Activated gamma-delta T cell treated with anti-CD3 and anti-CD28 coated beads, Interleukin-2, amount 50 U/mL, for 16 hours (primary cell): ENCODE measurements around the gene METTL17.
"Not testable (repeated sequence)": the region's sequence is repeated elsewhere in the genome, so short reads cannot be mapped to it uniquely, and the experiment has no call there.

Experiments used
- DNase-seq: peaks from one replicate; pipeline ENCODE4 v3.0.0-alpha.2; 2020; ENCODE audit warnings: low read depth

METTL17 gene, protein sequence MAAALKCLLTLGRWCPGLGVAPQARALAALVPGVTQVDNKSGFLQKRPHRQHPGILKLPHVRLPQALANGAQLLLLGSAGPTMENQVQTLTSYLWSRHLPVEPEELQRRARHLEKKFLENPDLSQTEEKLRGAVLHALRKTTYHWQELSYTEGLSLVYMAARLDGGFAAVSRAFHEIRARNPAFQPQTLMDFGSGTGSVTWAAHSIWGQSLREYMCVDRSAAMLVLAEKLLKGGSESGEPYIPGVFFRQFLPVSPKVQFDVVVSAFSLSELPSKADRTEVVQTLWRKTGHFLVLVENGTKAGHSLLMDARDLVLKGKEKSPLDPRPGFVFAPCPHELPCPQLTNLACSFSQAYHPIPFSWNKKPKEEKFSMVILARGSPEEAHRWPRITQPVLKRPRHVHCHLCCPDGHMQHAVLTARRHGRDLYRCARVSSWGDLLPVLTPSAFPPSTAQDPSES

DNA sequence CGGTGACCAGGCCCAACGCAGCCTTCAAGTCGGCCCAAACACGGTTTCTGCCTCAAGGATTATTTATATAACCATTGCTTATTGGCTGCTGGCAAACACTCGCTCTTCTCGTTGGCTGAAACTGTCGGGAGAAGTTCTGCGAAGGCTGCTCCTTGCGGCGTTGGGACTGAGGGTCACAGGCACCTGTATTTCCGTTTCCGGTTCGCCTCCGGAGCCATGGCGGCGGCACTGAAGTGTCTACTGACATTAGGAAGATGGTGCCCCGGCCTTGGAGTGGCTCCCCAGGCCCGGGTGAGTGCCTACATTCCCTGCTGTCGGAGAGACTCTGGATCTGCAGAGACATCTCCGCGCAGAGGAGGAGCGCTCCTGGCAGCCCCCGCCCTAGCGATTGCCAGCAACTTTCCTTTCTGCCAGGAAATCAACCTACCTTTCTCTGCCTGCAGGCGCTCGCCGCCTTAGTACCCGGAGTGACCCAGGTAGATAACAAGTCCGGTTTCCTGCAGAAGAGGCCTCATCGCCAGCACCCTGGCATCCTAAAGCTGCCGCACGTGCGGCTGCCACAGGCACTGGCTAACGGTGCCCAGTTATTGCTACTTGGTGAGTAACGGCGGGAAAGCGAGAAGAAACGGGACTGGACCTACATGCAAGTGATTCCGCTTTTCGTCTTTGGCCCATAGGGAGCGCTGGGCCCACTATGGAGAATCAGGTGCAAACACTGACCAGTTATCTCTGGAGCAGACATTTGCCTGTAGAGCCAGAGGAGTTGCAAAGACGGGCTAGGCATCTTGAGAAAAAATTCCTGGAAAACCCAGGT, at the start of gene METTL17:
TSS of gene METTL17 (plus strand) at position 194 of the 814 bp plus-strand sequence. CDS start at position 217, 23 bp downstream.
- DNase-seq: peak; percentile 78

DNA sequence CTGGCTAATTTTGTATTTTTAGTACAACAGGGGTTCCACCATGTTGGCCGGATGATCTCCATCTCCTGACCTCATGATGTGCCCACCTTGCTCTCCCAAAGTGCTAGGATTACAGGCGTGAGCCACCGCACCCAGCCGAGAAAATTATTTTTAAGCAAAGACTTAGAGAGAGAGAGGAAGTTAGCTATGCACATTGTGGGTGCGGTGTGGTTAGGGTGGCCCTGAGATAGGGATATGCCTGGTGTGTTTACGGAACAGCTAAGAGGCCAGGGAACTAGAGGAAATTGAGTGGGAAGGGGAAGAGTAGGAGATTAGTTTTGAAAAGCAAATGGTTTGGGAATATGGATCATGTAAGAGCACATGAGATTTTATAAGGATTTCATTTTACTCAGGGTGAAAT, 44.6 kb upstream of the METTL17 start:
- DNase-seq: not testable (repeated sequence)

DNA sequence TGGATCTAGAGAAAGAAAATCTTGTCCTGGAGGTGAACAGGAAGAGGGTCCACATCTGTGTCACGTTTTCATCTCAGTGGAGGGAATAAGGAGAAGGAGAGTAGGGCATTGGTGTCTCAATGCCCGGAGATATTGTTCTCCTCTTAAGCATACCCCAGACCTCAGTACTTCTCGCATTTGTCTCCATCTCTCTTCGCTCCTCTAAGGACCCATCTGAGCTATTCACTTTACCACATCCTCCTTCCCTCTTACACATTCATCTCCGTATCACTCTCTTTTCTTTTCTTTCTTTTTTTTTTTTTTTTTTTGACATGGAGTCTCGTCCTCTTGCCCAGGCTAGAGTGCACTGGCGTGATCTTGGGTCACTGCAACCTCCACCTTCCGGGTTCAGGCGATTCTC, 43.1 kb upstream of the METTL17 start:
- DNase-seq: not testable (repeated sequence)

DNA sequence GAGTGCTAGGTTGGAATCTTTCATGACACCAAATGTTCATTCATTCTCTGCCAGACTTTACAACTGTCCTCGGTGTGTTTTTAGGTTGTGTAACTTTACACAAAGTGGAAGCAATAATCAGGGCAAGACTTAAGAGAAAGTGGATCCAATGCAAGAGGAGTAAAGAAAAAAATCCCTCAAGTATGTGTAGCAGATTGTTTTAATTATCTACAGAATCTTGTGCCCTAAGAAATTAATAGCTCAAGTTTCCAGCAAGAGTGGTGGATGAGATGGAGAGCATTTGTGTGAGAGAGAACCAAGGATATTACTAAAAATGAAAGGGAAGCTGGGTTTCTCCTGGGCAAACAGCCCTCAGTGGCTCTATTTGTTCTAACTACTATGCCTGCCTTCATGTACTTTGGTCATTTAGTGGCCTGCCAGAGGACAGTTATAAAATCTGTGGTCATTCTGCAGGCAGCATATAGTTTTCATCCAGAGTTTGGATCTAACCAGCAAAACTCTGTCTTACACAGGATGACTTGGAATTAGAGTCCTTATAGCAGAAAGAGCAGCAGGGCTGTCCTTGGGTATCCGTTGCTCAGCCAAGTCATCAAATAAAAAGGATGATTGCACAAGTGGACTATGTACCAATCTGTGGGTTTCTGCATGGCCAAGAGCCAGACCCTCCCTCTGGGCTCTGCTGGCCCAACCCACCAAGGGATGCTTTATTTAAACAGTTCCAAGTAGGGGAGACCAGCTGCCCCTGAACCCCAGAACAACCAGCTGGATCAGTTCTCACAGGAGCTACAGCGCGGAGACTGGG, 34.8 kb upstream of the METTL17 start, which contains the start of gene RNASE2:
TSS of gene RNASE2 (plus strand) at position 752 of the 802 bp plus-strand sequence. CDS start 285 bp downstream, outside the sequence.
- DNase-seq: not testable (repeated sequence)

DNA sequence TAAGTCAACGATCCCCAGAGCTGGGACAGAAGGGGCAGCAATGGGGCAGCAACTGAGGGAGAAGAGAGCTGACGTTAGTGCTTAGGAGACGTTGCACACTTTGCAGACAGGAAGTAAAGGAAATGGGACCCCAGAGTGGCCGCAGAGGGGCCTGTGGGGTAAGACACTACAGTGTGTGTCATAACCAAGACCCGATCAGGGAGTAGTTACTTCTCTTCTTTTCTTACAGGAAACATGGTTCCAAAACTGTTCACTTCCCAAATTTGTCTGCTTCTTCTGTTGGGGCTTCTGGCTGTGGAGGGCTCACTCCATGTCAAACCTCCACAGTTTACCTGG, 34.3 kb upstream of the METTL17 start:
- DNase-seq: not testable (repeated sequence)

DNA sequence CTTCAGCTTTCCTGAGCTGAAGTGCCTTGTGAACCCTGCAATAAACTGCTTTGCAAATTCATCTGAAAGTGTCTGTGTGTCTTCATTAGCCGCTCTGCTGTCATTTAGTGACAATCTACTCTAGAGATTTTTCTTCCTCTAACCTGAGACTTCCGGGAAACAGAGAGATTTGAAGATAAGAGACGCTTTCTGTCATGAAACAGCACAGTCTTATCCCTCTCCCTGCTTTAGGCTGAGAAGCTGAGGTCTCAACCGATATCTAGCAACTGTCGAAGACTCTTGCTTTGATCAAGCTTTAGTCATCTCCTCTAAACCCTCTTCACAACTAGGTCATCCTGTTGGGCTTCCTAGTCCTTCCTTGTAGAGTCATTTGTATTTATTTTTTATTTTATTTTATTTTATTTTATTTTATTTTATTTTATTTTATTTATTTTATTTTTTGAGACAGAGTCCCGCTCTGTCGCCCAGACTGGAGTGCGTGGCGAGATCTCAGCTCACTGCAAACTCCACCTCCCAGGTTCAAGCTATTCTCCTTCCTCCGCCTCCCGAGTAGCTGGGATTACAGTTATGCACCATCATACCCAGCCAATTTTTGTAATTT, 33.3 kb upstream of the METTL17 start:
- DNase-seq: no peak

DNA sequence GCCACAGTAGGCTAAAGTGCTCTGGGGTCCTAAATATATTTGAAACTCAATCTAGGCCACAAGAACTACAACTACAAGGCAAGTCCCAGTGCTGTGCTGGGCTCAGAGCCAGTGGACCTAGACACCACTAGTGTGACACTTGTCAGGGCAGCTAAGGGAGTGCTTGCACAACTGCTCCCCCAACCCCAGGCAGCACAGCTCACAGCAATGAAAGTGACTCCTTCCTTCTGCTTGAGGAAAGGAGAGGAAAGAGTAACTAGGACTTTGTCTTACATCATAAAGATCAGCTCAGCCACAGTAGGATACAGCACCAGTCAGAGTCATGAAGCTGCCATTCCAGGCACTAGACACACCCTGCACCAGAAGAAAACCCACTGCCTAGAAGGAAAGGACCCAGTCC, 30.8 kb upstream of the METTL17 start:
- not testable (repeated sequence) for DNase-seq

DNA sequence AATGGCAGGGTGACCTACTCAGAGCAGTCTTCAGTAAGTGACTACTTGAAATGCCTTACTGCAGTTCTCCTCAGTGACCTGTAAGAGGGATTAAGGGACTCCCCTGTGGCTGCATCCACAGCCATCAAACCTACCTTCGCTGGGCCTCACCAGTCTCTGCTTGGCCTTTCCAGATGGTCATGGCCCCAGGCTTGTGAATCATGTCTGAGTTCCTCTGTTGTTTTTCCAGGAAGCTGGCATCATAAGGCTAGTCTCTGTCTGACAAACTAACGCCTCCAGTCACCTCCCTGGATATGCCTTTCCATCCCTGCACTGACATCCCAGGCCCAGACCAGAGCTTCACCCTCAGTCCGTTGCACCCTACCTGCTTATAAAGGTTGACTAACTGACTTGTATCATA, 20.4 kb upstream of the METTL17 start:
- DNase-seq: no peak

DNA sequence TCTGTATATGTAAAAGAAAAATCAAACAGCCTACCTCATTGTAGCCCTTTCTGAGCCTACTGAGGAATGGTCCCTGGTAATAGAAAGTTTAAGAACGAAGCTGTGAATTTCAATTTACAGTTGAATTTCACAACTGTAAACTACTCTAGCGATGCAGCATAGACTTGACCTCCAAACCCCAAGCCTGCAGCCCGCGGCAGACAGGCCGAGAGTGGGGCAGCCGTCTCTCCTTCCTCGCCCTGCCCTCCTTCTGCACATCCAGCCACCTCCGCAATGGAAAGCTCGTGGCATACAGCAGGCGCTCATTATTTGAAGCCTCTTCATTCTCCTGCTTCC, 19.2 kb upstream of the METTL17 start:
- no peak for DNase-seq

DNA sequence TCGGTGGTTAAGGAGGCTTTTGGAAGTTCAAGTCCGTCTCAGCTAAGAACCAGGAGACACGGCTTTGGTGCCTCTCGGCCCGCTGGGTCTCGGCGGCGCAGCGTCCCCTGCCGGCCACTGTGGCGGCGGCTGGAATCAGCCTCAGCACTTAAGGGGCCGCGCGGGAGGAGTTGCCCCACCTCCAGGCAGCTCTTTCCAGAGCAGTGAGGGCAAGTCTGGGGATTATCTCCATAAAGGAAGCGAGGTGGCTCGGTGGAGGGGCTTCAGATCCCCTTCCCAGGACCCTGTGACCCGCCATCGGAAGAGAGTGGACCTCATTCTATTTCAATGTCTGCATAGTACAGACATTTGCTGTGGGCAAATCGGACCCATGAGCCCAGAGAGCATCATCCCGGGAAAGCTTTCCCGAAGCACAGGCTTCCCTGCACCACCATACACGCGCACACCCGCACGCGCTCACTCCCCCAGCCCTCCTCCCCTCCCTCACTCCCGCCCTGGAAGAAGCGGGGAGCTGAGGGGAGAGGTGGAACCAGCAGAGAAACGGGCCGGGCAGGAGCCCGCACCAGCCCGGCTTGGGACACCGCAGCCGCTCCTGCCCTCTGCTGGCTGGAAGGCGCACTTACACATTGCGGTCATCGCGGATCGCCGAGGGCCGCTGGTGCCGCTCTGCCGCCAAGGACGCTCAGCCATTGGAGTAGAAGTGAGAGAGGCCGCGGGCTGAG, 18.6 kb upstream of the METTL17 start:
- peak; percentile 67 for DNase-seq

DNA sequence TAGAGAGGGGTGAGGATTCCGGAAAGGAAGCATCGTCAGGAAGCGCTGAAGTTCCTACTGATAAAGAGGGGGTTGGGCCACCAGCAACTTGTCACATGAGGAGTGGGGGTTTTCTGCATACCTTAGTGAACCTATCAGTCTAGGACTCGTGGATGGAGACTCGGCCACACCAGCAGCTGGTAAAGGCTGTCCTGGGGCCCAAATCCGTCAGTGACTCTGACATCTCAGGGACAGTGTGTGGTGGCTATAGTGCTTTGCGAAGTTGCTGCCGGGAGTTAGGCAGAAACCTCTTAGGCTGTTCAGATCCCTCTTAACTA, 18.1 kb upstream of the METTL17 start:
- no peak for DNase-seq

DNA sequence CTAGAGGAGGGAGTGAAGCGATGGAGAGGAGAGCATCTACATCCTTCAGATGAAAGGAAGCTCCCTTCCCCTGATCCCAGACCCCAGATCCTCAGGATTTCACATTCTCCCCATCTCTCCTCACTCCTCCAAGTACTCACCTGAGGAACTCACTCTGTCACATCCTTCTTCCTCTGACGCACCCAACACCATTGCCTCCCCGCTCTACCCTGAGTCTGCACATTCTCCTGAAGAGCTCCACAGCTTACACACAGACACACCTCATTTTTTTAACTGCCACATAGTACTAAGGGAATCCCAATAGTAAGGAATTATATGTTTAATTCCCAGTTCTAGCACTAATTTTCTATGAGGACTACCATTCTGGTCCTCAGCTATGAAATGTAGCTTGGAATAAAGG, 16.3 kb upstream of the METTL17 start:
- no peak for DNase-seq

DNA sequence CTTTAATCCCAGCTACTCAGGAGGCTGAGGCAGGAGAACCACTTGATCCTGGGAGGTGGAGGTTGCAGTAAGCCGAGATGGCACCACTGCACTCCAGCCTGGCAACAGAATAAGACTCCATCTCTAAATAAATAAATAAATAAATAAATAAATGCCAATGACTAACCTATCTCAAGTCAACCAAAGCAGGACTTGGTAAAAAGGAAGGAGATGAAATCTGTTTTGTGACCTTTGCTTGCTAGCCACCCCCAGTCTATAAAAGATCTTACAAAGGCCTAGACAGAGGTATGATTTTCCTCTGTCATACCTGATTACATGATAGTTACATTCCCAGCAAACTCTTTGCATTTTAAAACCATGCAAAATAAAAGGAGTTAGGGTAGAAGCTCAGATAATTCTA, 13.5 kb upstream of the METTL17 start:
- no peak for DNase-seq

DNA sequence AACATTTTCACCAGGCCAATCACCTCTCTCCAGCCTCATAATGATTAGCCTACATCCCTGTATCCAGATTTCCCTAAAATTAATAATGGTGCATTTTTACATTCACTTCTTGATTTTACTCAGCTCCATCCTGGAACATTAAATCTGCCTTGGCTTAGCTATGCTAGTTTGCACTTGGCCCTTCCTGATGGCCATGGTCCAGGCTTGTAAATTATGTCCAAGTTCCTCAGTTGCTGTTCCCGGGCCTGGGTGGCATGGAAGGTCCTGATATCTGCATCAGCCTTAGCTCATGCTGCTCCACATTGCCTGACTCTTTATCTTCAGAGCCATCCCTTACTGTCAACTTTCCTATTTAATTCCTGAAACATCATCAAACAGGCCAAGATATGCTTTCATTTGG, 11.1 kb upstream of the METTL17 start:
- no peak for DNase-seq

DNA sequence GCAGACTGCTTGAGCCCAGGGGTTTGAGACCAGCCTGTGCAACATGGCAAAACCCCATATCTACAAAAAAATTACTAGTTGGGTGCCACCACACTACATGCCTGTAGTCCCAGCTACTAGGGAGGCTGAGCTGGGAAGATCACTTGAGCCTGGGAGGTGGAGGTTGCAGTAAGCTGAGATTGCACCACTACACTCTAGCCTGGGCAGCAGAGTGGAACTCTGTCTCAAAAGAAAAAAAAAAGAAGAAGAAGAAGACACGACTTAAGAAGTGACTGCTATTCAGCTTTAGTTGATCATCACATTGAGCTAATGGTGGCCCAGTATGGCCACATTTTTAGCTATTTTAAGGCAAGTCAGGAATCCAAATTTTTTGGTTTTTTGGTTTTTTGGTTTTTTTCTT, 8.9 kb upstream of the METTL17 start:
- DNase-seq: no peak

DNA sequence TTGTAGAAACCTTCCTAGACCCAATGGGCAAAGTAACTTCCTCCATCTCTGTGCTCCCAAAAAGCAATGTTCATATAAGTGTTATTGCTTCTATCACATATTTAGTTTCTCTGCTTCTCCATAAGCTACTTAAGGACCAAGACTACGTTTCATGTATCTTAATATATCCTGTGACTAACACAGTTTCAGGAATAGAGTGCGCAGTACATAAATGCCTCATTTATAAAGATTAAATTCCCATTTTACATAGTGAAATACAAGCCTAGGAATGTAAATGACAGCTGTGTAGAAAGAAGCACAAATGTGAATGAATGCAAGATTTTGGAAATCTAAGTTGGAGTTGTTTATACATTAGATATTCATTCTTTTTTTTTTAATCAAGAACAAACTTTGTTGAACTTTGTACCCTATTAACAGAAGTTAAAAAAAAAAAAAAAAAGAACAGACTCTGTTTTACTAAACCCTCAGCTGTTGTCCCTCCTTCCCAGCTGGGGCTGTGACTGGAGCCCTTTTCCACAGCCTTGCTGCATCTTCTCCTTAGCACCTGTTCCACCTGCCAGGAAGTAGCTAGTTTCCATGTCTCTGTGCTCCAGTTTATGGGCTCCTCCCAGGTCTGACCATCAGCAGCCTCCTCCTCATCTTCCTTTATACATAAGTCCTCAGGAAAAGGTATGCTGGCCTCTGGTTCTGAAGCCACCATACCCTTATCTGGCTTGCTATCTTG, 7.0 kb upstream of the METTL17 start:
- no peak for DNase-seq

DNA sequence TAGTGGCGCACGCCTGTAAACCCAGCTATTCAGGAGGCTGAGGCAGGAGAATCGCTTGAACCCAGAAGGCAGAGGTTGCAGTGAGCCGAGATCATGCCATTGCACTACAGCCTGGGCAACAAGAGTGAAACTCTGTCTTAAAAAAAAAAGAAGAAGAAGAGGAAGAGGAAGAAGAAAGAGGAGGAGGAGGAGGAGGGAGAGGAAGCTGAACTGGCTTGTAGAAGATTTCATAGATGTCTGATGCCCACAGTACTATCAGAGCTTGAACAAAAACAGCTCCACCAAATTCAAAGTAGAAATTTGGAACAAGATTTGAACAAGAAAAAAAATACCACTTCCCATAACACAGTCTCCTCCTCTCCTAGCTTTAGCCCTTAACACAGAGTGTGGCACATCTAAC, 4.1 kb upstream of the METTL17 start:
- DNase-seq: not testable (repeated sequence)

DNA sequence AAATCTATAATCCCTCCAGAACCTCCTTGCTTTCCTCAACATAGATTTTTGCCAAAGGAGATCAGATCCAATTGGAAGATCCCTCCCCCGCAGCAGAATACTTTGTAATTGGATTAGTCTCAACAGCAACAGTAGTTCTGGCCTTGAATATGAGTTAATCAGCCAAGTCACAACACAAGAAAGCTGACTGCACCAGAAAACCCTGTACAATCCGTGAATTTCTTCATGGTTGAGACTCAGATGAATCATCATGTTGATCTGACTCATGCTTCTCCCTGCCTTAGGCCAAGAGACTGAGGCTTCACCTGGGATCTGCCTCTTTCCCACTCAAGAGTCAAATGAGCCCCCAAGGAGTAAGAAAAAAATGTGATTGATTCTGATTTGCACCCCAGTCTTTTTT, 3.0 kb upstream of the METTL17 start:
- DNase-seq: no peak

DNA sequence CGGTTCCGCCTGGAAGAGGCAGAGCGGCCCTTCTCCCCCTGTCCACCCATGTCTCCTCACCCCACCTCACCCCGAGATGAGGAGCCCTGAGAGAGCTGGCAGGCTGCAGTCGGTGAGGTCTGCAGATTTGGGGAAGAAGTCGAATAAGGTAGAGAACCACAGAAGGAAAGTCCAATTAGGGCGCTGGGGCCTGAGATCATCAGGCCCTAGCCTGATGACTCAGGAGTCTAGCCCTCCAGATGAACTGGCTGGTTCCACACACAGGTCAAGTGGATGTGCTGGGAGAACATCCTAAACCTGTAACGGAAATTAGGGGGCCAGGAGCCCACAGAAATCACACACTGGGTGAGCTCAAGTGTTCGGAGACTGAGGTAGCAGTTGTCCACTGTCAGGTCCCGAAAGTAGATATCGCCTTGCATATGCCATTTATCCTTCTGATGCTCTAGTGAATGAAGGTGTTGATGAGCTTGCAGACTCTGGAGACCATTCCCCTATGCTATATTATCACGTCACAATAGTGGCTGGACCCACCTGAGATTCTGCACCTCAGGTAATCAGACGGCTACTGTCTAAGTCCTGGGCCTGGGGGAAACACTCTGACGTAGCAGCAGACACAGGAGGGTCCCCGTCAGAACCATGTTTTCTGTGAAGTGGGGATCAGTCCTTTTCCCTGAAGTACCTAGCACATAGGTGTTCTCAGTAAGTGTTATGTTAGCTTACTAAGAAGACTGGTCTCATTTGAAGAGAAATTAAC, 886 bp upstream of the METTL17 start:
- no peak for DNase-seq

DNA sequence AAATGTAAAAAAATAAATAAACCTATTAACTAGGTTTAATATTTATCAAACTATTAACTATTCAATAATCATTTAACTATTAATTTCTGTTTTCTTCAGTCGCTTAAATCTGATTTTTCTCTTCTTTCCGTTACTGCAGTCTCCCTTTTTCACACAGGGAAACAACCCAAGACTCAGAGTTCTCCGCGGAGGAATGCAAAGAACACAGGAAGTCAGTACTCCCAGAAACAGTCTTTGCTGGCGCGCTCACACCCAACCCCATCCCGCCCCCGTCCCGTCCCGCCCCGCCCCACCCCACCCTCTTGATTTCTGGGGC, 351 bp upstream of the METTL17 start:
- DNase-seq: no peak
